Measurements from ENCODE around the gene ADGRA1. TPM values are rescaled to one million over a fixed set of nuclear protein-coding genes. Genes with fewer than 3 reads are reported as not detected.
A peak's percentile ranks its signal among the peaks of the same experiment; 100 is the strongest.

The ADGRA1 gene
- total and polyA plus RNA-seq, 10 of the 15 experiments (the other 5 are each of a cell fraction or from before 2014, with no cell fraction given), result not detected

DNA sequence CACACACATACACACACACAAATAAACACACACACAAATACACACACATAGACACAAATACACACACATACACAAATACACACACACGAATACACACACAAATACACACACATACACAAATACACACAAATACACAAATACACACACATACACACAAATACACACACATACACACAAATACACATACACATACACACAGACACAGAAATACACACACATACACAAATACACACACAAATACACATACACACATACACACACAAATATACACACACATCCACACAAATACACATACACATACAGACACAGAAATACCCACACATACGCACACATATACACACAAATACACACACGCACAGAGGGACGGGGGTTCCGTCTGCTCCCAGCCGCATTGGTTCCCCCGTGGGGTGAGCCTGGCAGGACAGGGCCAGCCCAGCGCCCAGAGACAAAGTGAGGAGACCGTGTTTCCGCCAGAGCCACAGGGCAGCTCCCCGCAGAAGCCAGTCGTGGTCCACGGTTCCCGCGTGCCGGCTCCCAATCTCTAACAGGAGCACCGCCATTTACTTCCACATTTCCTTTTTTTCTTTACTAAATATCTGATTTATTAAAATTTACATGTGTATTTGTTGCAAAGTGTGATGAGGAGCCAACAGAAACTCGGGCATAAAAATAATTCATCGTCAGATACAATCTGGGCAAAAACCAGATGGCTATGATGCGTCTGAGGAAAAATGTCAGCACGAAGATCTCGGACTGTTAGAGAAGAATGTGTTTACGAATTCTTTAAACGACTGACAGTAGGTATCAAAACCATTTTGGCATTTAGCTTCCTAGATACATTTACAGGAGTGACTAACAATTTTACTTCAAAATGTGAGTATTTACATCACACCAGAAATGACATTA, 69.2 kb downstream of the ADGRA1 start:
- FAIRE-seq (no peak), ATAC-seq (no peak), DNase-seq (ENCODE audit: low read depth, low spot score) (no peak)
- SMC1A ChIA-PET (ENCODE audit: uncharacterized antibody, unreplicated experiment), result no interaction called here
- CTCF ChIA-PET, result no interaction called here
- in situ Hi-C loops (cut with MboI) (no loop called here), intact Hi-C loops (cut with micrococcal nuclease; ENCODE audit: unreplicated experiment) (no loop called here)
- Histone ChIP-seq H3K9ac (ENCODE audit: control insufficient read depth, insufficient read depth, low read length) (no peak overlapping the region), H3K4me1 (ENCODE audit: control insufficient read depth, insufficient read depth, low read length) (no peaks in the 10 kb centered on the region), H2AFZ (ENCODE audit: control insufficient read depth, low read depth, low read length) (no peak overlapping the region), H3K27ac (ENCODE audit: control insufficient read depth, insufficient read depth) (no peak overlapping the region), H3K4me2 (ENCODE audit: control insufficient read depth, insufficient read depth) (no peak overlapping the region), H4K20me1 (ENCODE audit: control insufficient read depth, insufficient read depth) (no peaks in the 10 kb centered on the region), H3K27me3 (replicated peaks in 1 of 2; ENCODE audit: control insufficient read depth in 2 of 2, insufficient read depth in 2 of 2, low read length in 1 of 2) (no peaks in the 10 kb centered on the region), H3K36me3 (ENCODE audit: control insufficient read depth in 2 of 2, insufficient read depth in 2 of 2, low read length in 1 of 2) (no peaks in the 10 kb centered on the region), H3K4me3 (no peak overlapping the region), H3K9me3 (replicated peaks; ENCODE audit: control insufficient read depth, insufficient read depth, low read length) (no peaks in the 10 kb centered on the region), H3K79me2 (ENCODE audit: control insufficient read depth, insufficient read depth, low read length) (no peaks in the 10 kb centered on the region)
- RAD21 ChIA-PET (ENCODE audit: unreplicated experiment), result no interaction called here
- no TSS peak for BruUV-seq (replicated peaks)
- POLR2A ChIA-PET, result no interaction called here
- 72% methylated on average over 24 of the region's 24 CpGs for WGBS (ENCODE audit: insufficient coverage, insufficient replicate concordance, low lambda C conversion rate, missing lambda C conversion rate)
- TF ChIP-seq CHD2 (IDR thresholded peaks at IDR 0.05; ENCODE audit: borderline replicate concordance, low read depth, low read length), result no peak
- TF ChIP-seq, protein P1, sequence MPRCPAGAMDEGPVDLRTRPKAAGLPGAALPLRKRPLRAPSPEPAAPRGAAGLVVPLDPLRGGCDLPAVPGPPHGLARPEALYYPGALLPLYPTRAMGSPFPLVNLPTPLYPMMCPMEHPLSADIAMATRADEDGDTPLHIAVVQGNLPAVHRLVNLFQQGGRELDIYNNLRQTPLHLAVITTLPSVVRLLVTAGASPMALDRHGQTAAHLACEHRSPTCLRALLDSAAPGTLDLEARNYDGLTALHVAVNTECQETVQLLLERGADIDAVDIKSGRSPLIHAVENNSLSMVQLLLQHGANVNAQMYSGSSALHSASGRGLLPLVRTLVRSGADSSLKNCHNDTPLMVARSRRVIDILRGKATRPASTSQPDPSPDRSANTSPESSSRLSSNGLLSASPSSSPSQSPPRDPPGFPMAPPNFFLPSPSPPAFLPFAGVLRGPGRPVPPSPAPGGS (IDR thresholded peaks at IDR 0.05; ENCODE audit: borderline replicate concordance, insufficient read depth, low read depth, low read length, poor library complexity, severe bottlenecking), result peak; percentile 57

DNA sequence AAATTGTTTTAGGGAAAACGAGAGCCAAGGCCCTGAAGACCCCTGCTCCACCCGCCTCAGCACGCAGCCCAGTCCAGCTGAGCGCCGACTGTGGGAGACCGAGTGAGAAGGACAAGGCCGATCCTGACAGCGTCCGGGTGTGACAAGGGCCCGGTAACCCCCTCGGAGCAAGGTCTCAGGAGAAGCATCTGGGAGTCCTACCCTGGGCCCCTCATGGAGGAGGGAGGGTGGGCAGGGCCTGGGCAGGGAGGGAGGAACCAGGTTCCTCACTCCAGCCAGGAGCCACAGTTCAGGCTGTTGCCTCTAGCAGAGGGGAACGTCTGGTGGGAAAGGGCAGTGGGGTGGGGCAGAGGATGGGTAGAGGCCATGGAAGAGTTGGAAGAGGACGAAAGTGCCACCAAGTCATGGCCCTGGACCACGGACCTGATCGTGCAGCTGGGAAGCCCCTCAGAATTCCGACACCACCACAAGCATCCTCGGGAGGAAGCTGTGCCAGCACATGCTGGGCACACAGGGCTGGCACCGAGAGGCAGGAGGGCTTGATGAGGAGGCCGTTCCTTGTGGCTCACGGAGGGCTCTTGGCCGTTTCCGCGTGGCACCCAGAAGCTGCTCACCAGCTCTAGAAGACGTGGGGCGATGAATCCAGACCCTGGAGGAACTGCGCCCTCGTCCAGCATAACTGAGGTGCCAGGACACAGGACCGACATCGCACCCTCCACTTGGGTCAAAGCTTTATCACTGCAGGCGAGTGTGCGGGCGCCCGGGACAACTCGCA, 70.1 kb downstream of the ADGRA1 start:
- Histone ChIP-seq H3K79me2 (ENCODE audit: control insufficient read depth, insufficient read depth, low read length) (no peaks in the 10 kb centered on the region), H2AFZ (ENCODE audit: control insufficient read depth, low read depth, low read length) (no peak overlapping the region), H3K36me3 (ENCODE audit: control insufficient read depth in 2 of 2, insufficient read depth in 2 of 2, low read length in 1 of 2) (no peaks in the 10 kb centered on the region), H3K9me3 (replicated peaks; ENCODE audit: control insufficient read depth, insufficient read depth, low read length) (no peaks in the 10 kb centered on the region), H3K4me3 (no peak overlapping the region), H3K9ac (ENCODE audit: control insufficient read depth, insufficient read depth, low read length) (no peak overlapping the region), H4K20me1 (ENCODE audit: control insufficient read depth, insufficient read depth) (no peaks in the 10 kb centered on the region), H3K27ac (ENCODE audit: control insufficient read depth, insufficient read depth) (no peak overlapping the region), H3K4me2 (ENCODE audit: control insufficient read depth, insufficient read depth) (no peak overlapping the region), H3K27me3 (replicated peaks in 1 of 2; ENCODE audit: control insufficient read depth in 2 of 2, insufficient read depth in 2 of 2, low read length in 1 of 2) (no peaks in the 10 kb centered on the region), H3K4me1 (ENCODE audit: control insufficient read depth, insufficient read depth, low read length) (no peaks in the 10 kb centered on the region)
- BruUV-seq (replicated peaks), result no TSS peak
- no peak for DNase-seq (ENCODE audit: low read depth, low spot score)
- POLR2A ChIA-PET, result no interaction called here
- FAIRE-seq, result no peak
- no peak for ATAC-seq
- CTCF ChIA-PET, result no interaction called here
- in situ Hi-C loops (cut with MboI) (no loop called here), intact Hi-C loops (cut with micrococcal nuclease; ENCODE audit: unreplicated experiment) (no loop called here)
- WGBS (ENCODE audit: insufficient coverage, insufficient replicate concordance, low lambda C conversion rate, missing lambda C conversion rate), result 53% methylated on average over 34 of the region's 34 CpGs
- SMC1A ChIA-PET (ENCODE audit: uncharacterized antibody, unreplicated experiment), result no interaction called here
- RAD21 ChIA-PET (ENCODE audit: unreplicated experiment), result no interaction called here
- TF ChIP-seq MXI1 (IDR thresholded peaks at IDR 0.05; ENCODE audit: low read depth, low read length) (no peak), RBBP5 (conservative IDR thresholded peaks at IDR 0.05) (no peak), FOXK2 (IDR thresholded peaks at IDR 0.05) (no peak), SMARCA5 (IDR thresholded peaks at IDR 0.05) (no peak), FOS (IDR thresholded peaks at IDR 0.05; ENCODE audit: borderline replicate concordance, extremely low read depth, insufficient read length) (no peak)
- TF ChIP-seq, protein P2, sequence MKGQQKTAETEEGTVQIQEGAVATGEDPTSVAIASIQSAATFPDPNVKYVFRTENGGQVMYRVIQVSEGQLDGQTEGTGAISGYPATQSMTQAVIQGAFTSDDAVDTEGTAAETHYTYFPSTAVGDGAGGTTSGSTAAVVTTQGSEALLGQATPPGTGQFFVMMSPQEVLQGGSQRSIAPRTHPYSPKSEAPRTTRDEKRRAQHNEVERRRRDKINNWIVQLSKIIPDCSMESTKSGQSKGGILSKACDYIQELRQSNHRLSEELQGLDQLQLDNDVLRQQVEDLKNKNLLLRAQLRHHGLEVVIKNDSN (IDR thresholded peaks at IDR 0.05; ENCODE audit: borderline replicate concordance, extremely low read length, insufficient read depth, low read depth, low read length), result no peak
- TF ChIP-seq, protein P3, sequence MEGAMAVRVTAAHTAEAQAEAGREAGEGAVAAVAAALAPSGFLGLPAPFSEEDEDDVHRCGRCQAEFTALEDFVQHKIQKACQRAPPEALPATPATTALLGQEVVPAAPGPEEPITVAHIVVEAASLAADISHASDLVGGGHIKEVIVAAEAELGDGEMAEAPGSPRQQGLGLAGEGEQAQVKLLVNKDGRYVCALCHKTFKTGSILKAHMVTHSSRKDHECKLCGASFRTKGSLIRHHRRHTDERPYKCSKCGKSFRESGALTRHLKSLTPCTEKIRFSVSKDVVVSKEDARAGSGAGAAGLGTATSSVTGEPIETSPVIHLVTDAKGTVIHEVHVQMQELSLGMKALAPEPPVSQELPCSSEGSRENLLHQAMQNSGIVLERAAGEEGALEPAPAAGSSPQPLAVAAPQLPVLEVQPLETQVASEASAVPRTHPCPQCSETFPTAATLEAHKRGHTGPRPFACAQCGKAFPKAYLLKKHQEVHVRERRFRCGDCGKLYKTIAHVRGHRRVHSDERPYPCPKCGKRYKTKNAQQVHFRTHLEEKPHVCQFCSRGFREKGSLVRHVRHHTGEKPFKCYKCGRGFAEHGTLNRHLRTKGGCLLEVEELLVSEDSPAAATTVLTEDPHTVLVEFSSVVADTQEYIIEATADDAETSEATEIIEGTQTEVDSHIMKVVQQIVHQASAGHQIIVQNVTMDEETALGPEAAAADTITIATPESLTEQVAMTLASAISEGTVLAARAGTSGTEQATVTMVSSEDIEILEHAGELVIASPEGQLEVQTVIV (IDR thresholded peaks at IDR 0.05; ENCODE audit: borderline replicate concordance, partially characterized antibody), result no peak
